ENCODE results near the gene TBC1D5. TPM values are rescaled to one million over a fixed set of nuclear protein-coding genes. Genes with fewer than 3 reads are reported as not detected.

Gene TBC1D5
- total and polyA plus RNA-seq, 2 of the 4 experiments (the other 2 are of a cell fraction): 16.4 to 57.0 TPM

GRCh38 chr3:17292556-17292955, 449.9 kb downstream of the TBC1D5 start:
- H2AK5ac ChIP-seq (ENCODE audit: low read depth, low read length): no peak overlapping the region
- H4K91ac ChIP-seq (ENCODE audit: insufficient read depth, low read depth, low read length): no peak overlapping the region
- no peaks in the 10 kb centered on the region for H3K27me3 ChIP-seq (ENCODE audit: control insufficient read depth, insufficient read depth, low read length)
- no peak overlapping the region for H3K4me2 ChIP-seq (ENCODE audit: low read depth, low read length)
- ChIA-PET CTCF (interaction anchor here (1.4 kb wide), 1 partner anchor 21 kb away, joined by 3 read pairs; no protein-coding TSS in a partner anchor), POLR2A (ENCODE audit: unreplicated experiment) (no interaction called here)
- in situ Hi-C loops (cut with MboI; ENCODE audit: low sequenced_read_pairs) (no loop called here), dilution Hi-C loops (cut with HindIII; ENCODE audit: low sequenced_read_pairs, unreplicated experiment) (no loop called here), intact Hi-C loops (cut with micrococcal nuclease) (no loop called here)
- H3K18ac ChIP-seq (ENCODE audit: low read depth, low read length): no peak overlapping the region
- H3K23ac ChIP-seq (ENCODE audit: low read depth, low read length): no peak overlapping the region
- no peak overlapping the region for H2AFZ ChIP-seq (replicated peaks; ENCODE audit: low read length, poor library complexity)
- no peak overlapping the region for H2BK20ac ChIP-seq (ENCODE audit: low read depth, low read length)
- no peak overlapping the region for H2BK15ac ChIP-seq (ENCODE audit: low read depth, low read length)
- H2AK9ac ChIP-seq (replicated peaks; ENCODE audit: low read depth, low read length, poor library complexity): no peak overlapping the region
- no peaks in the 10 kb centered on the region for H3K36me3 ChIP-seq (ENCODE audit: control insufficient read depth, insufficient read depth, low read length)
- ATAC-seq (ENCODE audit: low read depth) (no peak), DNase-seq (no peak)
- no peaks in the 10 kb centered on the region for H3K9me3 ChIP-seq (ENCODE audit: control insufficient read depth, insufficient read depth, low read length)
- no peaks in the 10 kb centered on the region; a peak in 1 of 4 replicates for H3K79me1 ChIP-seq (ENCODE audit: low read depth in 1 of 2, low read length in 2 of 2)
- BruUV-seq (replicated peaks): no TSS peak
- no peak overlapping the region for H4K5ac ChIP-seq (ENCODE audit: low read depth, low read length)
- no peak overlapping the region for H2BK120ac ChIP-seq (ENCODE audit: low read depth, low read length)
- TF ChIP-seq SMC3 (IDR thresholded peaks at IDR 0.05; ENCODE audit: low read depth, low read length): no peak
- no peak for TF ChIP-seq NFE2L2 (IDR thresholded peaks at IDR 0.05; ENCODE audit: low read depth, low read length)
- no peak for TF ChIP-seq MAFK (IDR thresholded peaks at IDR 0.05; ENCODE audit: low read depth, low read length)
- no peak for TF ChIP-seq POLR2A (IDR thresholded peaks at IDR 0.05; ENCODE audit: low read depth, low read length)
- TF ChIP-seq CHD1 (IDR thresholded peaks at IDR 0.05; ENCODE audit: low read depth, low read length): no peak
- TF ChIP-seq RFX5 (IDR thresholded peaks at IDR 0.05; ENCODE audit: low read depth, low read length): no peak
- TF ChIP-seq CEBPB (IDR thresholded peaks at IDR 0.05; ENCODE audit: low read depth, low read length): no peak
- no peak for TF ChIP-seq MXI1 (IDR thresholded peaks at IDR 0.05; ENCODE audit: borderline replicate concordance, low read depth, low read length)
- no peak for TF ChIP-seq USF2 (IDR thresholded peaks at IDR 0.05; ENCODE audit: low read depth, low read length)
- TF ChIP-seq ELK1 (IDR thresholded peaks at IDR 0.05; ENCODE audit: borderline replicate concordance, low read depth, low read length): no peak
- no peak for TF ChIP-seq RAD21 (IDR thresholded peaks at IDR 0.05; ENCODE audit: low read length)
- no peak overlapping the region for H3K4ac ChIP-seq (ENCODE audit: low read depth, low read length)
- no peaks in the 10 kb centered on the region for H3K9me1 ChIP-seq (ENCODE audit: insufficient read depth, low read length)
- no peaks in the 10 kb centered on the region for H4K20me1 ChIP-seq (ENCODE audit: insufficient read depth, low read length)
- H3K4me1 ChIP-seq (ENCODE audit: control insufficient read depth, insufficient read depth, low read length): no peaks in the 10 kb centered on the region
- H3K27ac ChIP-seq (ENCODE audit: insufficient read depth, low read length): no peak overlapping the region
- H3K56ac ChIP-seq (ENCODE audit: extremely low read depth, insufficient read depth, low read length): no peak overlapping the region
- no peak overlapping the region for H3K14ac ChIP-seq (replicated peaks; ENCODE audit: low read depth, low read length)
- no peak overlapping the region for H4K8ac ChIP-seq (ENCODE audit: low read depth in 2 of 2, low read length in 2 of 2)
- H2BK5ac ChIP-seq (ENCODE audit: low read depth, low read length, poor library complexity, severe bottlenecking): no peak overlapping the region
- no peak overlapping the region for H3K9ac ChIP-seq (ENCODE audit: low read depth, low read length)
- no peak overlapping the region for H3K4me3 ChIP-seq (ENCODE audit: insufficient read depth, low read depth, low read length)

All from IMR-90 (cell line).